ENCODE measurements around the gene HOXB8.

HOXB8 gene

DNA sequence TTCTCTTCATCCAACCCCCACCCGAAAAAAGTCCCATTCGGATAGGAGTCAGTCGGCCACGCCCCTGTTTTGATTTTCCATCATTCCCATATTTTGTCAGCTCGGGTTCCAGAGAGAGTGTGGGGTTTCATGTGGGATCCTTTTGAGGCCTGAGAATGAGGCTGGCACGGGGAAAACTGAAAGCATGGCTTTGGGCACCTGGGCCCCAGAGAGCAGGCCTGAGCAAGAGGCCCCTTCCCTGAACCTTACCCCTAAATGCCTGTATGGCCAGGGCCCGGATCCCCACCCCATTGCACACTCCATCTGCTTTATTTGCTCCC, 32.4 kb downstream of the HOXB8 start:
- no peak for DNase-seq

DNA sequence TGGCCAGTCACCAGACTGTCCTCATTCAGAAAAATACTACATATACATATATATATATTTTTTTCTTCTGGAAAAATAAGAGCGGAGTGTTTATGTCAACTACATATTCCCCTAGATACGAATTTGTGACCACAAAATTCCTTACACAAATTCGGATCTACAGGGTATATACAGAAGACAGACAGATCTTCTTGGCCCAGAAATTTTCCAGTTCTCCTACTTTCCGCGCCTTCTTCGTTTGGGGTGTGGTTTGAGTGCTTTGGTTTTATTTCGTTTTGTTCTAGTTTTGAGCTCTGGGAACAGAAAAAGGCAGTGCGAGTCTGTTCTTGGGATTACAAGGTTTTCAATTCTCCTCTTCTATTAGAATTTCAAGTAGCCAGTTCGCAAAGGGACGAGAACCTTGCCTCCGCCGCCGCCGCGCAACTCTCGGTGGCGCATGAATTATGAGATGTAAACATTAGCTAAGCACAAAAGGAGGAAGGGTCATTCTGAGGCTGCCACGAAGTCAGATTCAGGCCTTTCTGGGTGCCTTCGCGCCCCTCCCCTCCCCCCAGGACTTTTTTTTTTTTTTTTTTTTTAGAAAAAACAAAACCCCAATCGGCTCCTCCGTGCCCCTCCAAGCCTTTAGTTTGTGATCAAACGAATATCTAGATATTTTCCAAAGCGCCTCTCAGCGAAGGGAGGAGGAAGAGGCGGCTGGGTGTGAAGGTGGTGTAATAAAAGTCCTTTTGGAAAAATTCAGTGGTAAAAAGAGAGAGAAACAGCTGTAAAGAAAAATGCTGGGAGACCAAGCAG, 35.1 kb downstream of the HOXB8 start:
- DNase-seq = no peak

DNA sequence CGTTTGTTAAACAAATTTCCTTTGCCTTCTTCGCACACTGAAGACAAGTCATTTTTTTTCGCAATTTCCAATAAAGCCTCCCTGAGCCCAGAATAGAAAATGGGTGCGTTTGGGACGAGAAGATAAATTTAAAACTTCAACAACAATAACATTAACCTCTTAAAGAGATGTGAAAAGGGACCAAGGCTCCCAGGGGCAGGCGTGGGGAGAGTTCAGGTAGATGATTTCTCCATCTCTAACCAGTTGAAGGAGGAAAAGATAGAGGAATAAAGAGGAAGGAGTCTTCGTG, 35.7 kb downstream of the HOXB8 start:
- no peak for DNase-seq

DNA sequence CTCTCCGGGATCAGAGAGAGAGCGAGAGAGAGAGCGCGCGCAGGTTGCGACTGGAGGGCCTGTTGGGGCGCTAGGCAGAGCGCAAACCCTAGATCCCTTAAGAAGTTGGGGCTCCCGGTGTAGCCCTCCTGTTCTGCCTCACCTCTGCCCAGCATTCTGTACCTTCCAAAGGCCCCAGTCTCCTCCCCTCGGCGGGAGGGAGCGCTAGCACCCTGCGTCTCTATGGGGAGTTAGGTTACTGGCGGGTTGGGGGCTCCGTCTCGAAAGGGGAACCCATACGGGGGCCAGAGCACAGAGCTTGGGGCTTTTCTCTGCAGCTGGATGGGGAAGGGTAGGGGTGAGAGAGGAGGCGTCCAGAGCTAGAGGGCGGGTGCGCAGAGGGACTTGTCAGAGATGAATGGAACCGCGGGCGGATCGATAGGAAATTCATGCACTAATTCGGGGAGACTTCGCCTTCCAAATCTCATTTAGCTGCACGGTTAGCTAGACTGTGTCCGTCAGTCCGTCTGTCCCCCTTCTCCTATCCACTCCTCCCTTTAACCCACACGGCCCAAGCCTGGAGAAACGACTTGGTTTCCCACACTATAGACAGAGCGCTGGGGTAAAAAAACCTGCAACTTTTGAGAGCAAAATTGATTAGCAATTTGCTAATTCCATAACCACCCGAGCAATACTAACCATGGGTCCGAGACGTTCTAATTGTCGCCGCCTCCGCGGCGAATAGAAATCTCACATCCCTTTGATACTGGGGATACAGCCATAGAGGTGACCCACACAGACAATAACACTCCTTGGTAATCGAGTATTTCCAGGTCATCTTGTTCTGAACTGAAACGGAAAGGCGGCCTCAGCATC, 36.2 kb downstream of the HOXB8 start:
- no peak for DNase-seq

DNA sequence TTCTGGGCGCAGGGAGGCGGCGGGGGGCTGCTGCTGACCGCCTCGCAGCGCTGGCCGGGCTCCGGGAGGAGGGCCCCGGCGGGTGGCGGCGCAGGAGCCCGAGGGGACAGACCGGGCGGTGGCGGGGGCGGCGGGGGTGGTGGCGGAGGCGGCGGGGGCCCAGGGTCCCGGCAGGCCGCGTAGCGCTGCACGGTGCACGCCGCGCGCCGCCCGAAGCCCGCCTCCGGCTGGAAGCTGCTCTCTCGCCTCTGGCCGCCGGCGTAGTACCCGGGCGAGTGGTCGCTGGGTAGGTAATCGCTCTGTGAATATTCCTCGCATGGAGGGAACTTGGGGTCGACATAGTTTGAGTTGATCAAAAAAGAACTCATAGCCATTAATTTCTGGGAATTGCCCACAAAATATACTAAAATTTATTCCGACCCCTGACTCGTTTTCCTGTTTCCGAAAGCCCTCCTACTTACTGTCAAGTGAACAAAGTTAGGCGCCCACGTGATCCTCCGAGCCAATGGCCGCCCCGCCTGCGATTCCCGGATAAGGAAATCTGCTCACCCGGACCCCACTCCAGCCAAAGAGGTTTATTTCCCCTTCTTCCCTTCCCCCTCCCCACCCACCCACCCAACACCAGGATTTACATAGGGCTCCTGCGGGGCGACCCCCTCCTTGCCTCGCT, 37.0 kb downstream of the HOXB8 start, which contains the start of gene HOXB4:
TSS of gene HOXB4 (minus strand) at position 405 of the 670 bp plus-strand sequence. CDS start at position 374, 31 bp downstream.
- DNase-seq = peak in 1 of 4 experiments; percentile 18

DNA sequence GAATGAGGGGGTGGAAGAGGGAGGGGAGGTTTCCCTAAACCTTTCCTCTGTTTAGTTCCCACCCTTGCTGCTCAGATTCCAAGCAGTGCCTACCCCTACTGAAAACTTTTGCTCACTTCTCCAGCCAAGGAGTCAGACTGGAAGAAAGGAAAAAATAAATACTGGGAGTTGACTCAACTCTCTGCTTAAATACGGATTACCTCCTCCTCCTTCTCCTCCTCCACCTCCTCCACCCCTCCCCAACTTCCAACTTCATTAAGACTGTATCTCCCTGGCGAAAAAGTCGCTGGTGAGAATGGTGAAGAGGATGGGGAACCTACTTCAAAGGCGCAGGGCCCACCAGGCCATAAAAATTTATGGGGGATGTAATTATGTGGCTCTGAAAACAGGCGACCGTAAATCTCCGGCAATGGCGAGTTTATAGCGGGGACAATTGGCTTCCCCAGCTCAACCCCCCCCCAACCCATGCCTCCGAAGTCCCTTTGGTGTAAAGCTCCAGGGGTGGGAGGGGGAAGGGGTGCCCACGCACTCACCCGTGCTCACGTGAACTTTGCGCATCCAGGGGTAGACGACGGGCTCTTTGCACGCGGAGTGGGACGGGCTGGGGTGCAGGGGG, 37.7 kb downstream of the HOXB8 start:
- no peak for DNase-seq

DNA sequence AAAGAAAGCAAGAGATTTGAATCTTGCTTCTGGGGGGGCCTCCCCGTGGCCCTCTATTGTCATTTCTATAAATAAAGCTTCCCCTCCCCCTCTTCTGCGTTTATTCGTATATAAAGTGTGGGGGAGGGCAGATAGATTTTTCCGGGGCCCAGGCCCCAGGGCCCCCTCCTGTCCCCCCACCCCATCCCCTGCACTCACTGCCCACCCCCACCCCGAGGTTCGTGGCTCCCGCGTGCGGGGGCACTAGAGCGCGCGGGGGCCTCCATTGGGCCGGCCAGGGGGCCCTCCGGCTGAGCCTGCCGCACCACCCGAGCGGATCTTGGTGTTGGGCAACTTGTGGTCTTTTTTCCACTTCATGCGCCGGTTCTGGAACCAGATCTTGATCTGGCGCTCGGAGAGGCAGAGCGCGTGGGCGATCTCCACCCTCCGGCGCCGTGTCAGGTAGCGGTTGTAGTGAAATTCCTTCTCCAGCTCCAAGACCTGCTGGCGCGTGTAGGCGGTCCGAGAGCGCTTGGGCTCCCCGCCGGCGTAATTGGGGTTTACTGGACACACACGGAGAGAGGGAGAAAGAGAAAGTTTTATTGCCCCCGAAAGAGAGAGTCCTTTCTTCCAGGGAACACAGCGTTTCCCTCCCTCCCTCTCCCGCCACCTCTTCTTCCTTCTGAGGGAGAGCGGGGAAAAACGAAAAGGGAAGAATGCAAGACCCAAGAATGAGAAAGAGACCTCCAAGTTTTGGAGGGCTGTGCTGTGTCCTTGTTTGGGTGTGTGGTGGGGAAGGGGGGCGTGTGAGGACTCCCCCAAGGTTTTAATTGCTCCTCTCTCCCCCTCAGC, 38.4 kb downstream of the HOXB8 start:
- DNase-seq = no peak

DNA sequence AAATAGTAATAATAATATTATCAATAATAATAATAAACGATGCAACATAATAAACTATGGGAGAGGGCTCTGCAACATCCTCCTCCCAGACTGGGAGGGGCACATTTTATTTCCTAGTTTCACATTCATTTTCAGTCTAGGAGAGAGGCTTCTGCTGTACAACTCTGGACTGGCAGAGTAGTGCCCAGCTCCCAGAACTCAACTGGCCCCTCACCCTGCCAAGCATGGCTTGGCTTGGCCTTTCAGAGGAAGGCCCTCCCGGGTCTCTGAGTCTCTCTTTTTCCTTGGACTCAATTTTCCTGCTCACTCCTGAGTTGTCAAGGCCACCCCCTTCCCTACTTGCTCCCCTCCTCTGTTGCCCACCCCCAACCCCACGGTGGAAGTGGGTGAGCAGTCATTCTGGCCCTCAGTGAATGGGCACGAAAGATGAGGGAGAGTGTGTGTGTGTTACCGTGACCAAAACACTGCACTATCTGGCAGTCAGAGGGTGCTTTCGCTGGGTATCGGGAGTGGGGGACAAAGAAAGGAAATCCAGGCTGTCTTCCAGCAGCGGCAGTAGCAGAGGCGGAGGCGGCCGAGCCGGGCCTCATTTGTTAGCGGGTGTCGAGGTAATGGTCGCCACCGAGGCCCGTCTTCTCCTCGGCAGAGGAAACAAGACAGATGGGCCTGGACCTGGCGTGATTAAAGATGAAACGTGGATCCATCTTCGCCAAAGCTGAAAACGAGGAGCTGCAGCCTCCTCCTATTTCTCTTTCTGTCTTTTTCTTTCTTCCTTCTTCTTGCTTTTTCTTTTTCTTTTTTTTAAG, 39.2 kb downstream of the HOXB8 start:
- DNase-seq = no peak

DNA sequence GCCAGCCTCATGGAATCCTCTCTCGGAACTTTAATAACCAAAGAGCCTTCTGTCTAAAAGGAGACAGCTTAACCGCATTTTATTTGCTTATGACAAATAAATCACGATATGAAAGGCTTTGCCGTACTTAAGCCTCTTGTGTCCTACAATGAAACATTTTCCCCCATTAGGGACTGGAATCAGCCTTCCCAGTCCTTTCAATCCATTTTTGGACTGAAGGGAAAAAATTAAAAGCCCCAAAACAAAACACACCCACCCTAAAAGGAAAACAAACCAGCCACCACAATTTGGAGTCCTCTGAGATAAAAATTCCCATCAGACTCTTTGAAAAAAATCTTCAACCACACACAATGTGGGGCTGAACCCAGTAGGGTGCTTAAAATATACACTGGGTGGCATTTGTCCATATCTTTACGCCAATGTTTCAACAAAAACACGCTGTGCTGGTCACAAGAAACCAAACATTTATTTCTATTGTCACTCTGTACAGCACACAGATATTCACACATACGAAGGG, 40.0 kb downstream of the HOXB8 start:
- no peak for DNase-seq

DNA sequence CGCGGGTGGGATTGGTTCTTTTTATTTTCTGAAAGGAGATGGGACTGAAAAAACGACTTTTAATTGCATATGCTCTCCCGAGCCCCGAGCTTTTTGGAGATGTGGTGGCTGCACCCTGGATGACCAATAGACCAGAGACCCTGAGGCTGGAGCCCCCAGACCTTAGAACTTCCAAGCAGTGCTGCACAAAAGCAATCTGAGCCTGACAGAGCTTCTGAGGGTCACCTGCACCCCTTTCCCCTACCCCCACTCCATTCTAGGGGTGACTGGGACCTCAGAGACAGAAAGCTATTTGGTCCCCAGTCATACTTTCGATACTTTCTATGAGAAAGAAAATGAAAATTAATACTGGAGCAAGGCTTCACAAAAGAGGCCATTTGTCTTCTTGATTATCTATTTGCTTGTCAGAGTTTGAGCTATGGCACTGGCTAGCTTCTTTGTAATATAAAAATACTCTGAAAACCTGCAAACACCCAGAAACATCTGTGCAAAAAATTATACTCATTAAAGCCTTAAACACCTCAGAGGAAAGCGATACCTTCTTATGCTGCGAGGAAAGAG, 40.5 kb downstream of the HOXB8 start:
- no peak for DNase-seq

DNA sequence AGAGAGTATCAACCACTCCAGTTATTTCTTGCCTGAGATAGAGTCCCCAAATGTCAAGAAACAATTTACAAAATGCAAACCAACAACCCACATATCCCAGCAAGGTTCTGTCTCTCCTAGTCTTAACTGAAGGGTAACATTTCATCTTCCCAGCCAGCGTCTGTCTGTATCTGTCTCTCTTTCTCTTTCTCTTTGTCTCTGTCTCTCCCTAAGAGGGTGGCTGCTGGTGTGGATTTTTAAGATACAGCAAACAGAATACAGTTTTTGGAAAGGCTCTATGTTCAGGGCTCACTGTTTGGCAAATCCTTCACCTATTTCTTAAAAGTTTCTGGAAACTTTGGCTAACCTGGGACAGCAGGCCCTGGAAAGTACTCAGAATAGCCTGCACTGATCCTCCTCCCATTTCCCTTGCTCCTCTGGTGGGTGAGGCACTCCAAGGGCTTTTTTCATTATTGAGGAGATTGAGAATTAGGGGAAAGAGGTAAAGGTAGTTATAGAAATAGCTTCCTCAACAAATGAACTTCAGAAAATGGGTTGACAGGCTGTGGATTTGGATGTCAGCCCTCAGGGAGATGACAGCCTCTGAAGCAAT, 43.2 kb downstream of the HOXB8 start:
- no peak for DNase-seq

DNA sequence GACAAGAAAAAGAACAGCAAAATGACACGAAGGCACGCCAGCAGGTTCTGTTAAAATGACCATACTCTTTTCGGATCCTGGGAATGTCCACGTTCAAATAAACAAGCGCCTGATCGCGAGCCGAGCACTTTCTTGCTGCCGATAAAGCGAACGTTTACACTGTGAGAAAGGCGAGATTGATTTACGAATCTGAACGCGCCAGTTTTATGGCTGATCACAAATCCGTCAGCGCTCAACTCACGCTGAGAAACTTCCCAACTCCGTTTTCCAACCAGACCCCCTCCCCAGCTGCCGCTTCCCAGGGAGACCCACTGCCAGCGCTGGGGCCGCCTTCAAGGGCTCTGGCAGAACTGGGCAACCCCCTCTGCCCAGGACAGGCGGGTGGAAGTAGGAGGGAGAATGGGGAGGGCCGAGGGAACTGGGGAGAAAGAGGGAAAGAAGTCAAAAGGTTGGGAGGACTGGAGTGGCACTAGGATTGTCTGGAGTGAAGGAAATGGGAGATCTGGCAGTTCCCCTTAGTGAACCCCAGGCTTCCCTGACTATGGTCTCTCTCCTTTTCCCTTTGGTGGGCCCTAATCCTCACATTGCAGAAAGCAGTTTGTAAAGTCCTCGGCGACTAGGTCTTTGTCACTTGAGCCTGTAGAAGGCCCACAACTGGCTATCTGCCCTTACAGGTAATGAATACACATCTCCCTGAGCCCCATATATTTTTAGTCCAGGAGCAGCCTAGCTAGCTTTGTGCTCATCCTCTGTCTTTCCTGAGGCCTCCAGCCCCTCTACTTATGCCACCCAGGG, 43.9 kb downstream of the HOXB8 start:
- no peak for DNase-seq

DNA sequence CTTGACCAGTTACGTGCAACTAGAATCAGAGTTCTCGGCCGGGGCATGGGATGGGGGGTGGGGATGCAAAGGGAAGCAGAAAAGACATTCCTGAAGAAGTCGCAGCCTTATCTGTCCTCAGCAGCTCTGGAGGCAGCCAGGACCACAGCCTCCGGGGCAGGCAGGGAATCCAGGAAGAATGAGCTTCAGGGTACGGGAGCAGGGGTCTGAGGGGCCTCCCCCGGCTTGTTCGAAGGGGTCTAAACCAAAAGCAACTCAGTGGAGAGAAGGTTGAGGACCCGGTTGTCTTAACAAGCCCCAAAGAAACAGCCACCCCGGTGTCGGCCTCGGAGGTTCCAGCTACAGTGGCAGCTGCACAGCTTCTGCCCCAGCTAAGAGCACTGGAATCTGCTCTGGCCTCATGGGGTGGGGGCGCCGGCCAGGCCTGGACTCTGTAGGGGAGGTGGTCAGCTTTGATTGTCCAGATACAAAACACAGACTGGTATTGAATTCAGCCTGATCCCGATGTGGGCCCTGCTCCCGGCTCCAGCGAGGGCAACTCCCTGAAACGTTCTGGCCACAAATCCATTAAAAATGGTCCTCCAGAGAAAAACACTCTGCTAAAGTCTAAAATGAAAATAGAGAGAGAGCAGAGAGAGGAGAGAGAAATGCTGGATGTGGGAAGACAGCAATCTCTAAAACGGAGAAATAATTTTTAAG, 44.6 kb downstream of the HOXB8 start:
- no peak for DNase-seq

DNA sequence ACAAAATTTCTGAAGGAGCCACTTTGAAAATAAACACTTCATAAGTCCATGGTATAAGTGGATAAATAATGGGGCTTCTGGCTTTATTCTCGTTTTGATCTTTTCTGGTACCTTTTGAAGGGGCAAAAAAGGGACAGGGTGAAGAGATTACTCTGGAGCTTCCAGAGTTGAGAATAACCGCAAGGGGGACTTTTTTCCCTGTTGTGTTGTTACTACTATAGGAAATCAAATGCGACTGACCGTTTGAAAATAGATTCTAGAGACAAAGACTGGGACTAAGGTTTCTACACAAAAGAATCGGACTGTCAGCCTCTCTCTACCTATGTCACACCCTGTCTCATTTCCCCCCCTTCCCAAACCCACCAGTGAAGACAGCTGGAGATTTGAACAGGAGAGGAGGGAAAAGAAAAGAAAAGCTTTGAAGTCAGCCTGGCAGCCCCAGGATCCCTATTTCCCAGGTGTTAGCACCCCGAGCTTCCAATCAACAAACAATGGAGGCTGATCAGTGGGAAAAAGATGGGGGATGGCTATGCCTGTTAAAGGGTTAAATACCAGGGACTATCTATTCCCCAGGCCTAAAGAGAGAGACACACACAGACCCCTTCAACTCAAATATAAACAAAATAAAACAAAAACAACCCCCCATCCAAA, 45.3 kb downstream of the HOXB8 start:
- DNase-seq = no peak

DNA sequence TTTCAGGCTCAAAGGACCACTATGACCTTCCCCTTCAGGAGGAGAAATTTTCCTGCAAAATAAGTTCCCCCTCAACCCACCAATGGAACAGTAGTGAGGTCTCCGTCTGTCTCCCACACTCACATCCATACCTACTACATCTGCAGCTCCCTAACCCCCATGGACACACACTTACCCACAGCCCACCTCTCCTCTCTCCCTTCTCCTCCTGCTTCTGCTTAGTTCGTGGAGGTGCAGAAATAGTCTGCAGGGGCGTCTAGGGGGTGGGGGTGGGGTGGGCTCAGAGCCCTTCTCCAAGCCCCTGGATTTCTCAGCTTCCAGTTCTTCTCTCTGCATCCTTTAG, 45.9 kb downstream of the HOXB8 start:
- DNase-seq = no peak

DNA sequence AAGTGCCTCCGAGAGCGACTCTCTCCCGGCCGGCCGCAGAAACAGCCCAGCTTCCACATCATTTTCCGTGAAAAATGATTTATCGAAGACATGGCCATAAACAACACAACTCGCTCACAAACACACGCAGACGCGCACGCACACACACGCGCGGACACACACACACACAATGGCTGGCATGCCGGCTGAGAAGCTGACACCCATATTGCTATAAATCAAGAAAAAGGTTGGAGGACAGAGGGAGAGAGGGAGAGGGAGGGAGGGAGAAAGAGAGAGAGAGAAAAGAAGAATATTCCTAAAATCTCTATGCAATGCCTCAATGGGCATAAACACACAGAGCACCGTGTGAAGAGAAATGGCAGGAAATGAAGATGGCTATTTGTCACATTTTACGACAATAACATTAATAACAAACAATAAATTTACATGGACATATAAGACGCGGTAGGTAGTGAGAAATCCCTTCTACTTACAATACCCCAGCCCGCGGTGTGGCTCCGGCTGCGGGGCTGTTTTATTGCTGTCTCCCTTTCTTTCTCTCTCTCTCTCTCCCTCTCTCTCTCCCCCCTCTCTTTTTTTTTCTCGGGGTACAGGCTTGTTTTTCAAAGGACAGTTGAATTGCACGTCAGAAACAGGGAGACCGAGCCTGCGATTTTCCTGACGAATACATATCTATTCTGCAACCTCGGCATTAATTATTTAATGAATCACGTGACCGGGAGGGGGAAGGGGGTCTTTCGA, 46.4 kb downstream of the HOXB8 start:
- no peak for DNase-seq

DNA sequence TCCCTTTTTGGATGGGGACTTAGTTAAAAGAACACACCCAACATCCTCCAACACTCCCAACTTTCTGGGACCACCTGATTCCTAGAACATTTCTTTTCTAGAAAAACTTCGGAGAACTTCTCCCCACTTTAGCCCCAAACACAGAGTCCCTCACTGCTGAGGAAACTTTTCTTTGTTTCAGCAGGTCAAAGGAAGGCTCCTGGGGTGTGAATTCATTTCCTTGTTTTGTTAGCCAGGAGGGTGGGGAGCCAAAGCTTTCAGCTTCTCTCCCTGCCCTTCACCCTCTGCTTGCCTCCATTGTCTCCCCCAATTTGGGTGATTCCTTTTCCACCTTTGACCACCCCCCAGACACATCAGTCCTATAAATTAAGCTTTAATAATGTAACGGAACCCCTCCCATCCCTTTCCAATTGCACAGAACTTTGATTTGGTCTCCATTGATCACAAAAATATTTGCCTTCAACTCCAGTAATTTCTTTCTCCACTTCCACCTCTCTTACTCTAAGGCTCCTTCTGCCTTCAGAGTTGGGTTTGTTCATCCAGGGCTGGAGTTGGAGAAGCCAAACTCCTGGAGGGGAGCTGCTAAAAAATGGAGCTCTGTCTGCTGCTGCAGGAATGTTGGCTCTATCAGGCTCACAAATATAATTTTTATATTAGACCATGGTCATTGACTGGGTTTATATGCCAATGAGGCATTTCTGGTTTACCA, 47.3 kb downstream of the HOXB8 start:
- no peak for DNase-seq

All from activated naive CD4-positive, alpha-beta T cell (primary cell).